GM13977 (cell line): Measurements from ENCODE around the gene RTKN.

Experiments used
- DNase-seq: peaks from one replicate; pipeline ENCODE4 v3.0.0; 2012; ENCODE audit warnings: low spot score
- in situ Hi-C: fragments of 300-500 bp; cut with MboI; formaldehyde crosslinking; loops from one replicate; pipeline ENCODE4 v1.12.0; 2022; ENCODE audit warnings: low sequenced_read_pairs, low pct_unique_long_range_greater_than_20kb, mixed read lengths, inconsistent platforms; ENCODE audit not compliant: unreplicated experiment
- TF ChIP-seq, protein P1 (sequence below): IDR thresholded peaks from 2 replicates; pipeline ENCODE4 v1.5.1; 2012; ENCODE audit warnings: mild to moderate bottlenecking, control low read depth; ENCODE audit not compliant: insufficient read depth; ENCODE audit errors: extremely low read depth, missing control alignments

Gene RTKN

DNA sequence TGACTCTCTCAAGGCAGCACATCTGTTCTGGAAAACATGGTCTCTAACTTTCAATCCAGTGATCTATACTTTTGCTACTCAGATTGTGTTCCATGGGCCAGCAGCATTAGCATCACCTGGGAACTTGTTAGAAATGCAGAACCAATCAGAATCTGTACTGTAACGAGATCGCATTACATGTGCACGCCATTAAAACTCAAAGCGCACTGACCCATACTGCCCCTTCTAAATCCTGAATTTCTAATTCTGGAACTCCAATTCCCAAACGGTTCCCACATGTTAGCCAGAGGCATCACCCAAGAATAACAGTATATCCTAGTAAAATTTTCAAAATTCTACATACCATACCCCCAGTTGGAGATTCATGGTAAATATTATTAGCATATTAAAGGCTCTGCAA lies 51.1 kb downstream of the RTKN start:
- no peak for DNase-seq
- in situ Hi-C loops = no loop called here
- TF ChIP-seq, protein P1, sequence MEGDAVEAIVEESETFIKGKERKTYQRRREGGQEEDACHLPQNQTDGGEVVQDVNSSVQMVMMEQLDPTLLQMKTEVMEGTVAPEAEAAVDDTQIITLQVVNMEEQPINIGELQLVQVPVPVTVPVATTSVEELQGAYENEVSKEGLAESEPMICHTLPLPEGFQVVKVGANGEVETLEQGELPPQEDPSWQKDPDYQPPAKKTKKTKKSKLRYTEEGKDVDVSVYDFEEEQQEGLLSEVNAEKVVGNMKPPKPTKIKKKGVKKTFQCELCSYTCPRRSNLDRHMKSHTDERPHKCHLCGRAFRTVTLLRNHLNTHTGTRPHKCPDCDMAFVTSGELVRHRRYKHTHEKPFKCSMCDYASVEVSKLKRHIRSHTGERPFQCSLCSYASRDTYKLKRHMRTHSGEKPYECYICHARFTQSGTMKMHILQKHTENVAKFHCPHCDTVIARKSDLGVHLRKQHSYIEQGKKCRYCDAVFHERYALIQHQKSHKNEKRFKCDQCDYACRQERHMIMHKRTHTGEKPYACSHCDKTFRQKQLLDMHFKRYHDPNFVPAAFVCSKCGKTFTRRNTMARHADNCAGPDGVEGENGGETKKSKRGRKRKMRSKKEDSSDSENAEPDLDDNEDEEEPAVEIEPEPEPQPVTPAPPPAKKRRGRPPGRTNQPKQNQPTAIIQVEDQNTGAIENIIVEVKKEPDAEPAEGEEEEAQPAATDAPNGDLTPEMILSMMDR = no peak

DNA sequence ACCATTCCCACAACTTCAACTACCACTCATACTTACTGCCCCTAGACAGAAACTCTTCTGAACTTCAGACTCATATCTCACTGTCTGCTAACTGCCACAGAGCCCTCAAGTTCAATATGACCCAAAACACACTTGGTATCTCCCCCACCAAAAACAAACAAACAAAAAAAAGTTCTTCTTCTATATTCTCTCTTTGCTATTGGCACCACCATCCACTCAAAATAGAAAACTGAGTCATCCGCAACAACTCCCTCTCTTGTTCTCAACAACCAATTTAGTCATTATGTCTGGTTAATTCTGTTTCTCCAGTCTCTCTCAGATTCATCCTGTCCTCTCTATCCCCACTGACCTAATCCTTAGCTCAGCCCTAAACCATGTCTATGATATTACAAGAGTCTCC lies 54.4 kb downstream of the RTKN start:
- in situ Hi-C loops = no loop called here
- TF ChIP-seq, protein P1 = no peak
- no peak for DNase-seq

DNA sequence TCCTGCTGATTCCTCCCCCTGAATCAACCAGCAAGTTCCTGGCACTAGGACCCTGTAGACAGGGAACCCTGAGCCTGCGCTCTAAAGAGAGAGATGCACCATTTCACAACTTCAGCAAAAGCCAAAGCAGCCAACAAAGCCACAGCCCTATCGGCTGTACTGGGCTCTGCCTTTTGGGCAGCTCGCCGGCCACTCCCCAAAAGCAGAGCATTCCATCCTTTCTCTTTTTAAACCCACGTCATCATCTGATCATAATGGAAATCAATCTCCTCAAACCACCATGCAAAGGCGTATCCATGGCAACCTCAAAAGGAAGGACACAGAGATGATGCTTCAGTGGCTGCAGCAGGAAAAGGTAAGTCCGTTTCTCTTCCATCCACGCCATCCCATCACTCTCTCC lies 56.3 kb downstream of the RTKN start:
- TF ChIP-seq, protein P1 = no peak
- DNase-seq = no peak
- in situ Hi-C loops = no loop called here

DNA sequence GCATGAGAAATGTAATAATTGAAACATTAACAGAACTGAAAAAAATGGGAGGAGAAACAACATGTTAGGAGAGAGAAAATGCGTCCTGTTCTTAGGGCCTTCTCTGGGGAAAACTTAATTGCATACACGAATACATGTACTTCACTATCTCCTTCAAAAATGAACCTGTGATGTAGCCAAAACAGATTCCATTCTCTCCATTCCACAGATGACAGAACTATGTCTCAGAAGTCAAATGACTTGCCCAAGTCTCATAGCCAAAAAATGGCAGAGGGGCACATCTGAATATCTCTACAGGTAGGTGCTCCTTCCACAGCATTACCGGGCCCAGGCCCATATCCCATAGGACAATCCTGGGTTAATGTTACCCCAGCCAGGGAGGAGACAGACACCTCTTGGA lies 57.7 kb downstream of the RTKN start:
- TF ChIP-seq, protein P1 = no peak
- no peak for DNase-seq
- in situ Hi-C loops = no loop called here

DNA sequence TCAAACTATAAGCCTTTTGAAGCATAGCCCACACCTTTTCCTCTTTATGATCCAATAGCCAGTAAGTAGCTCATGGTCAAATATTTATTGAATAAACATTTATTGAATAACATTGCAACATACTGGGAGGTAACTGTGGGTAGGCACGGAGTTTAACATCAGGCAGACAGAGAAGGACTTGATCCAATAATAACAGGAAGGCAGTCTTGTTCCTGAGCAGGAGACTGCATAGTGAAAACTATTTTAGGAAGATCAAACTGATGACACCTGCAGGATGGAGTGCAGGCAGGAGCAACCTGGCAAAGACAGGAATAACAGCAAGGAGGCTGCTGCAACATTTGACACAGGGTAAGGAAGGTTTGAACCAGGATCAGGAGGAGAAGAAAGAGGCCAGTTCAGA lies 58.5 kb downstream of the RTKN start:
- DNase-seq = no peak
- TF ChIP-seq, protein P1 = no peak

DNA sequence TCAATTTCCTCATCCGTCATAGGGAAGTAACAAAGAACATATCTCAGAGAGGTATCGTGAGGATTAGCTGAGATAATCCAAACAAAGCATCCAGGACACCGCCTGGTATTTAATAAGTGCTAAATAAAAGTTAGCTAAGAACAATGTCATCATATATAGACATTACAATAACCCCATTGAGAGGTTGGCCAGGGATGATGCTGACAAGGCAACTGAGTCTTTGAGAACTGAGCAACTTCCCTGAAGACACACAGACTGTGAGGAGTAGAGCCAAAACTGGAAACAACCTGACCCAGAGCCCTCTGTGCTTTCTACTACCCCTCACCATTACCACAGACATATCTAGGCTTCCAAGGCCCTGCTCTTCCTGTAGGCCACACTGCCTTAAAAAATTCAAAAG lies 60.0 kb downstream of the RTKN start:
- DNase-seq = no peak
- TF ChIP-seq, protein P1 = no peak
- in situ Hi-C loops = no loop called here

More for the DNA sequence above, 58.5 kb downstream of the RTKN start:
- in situ Hi-C loops = no loop called here
